ENCODE data around the gene BBC3. TPM values are rescaled to one million over a fixed set of nuclear protein-coding genes. Genes with fewer than 3 reads are reported as not detected.
A peak's percentile ranks its signal among the peaks of the same experiment; 100 is the strongest.

BBC3 gene
- total RNA-seq, 1 experiment from 2014 or later: 49.5 TPM

DNA sequence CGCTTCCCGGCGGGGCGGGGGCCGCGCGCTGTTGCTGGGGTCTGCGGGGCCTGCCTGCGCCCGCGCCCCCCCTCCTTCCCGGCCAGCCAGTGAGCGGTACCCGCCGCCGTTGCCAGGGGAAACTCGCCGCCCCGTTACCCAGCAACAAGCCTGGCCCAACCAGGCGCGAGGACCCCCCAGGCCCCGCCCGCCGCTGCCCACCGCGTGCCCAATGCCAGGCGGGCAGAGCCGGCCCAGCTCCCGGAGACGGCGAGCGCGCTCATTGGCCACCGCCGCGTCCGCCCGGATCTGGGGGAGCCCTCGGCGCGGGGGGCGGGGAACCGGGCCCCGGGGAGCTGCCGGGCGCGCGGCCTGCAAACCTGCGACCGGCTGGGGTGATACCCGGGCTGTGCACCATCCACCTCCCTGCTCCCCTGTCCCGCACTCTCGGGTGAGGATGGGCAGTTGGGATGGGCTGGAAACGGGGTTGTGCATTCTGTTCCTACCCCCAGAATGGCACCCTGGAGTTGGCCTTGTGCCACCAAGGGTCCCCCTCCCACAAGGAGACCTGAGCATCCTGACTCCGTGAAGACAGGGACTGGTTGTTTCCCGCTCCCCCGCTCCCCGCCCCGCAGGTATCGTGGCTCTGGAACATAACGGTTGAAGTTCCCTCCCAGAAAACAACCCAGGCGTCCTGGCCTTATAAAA, 8.8 kb upstream of the BBC3 start (continued):
- TF ChIP-seq, protein P1, sequence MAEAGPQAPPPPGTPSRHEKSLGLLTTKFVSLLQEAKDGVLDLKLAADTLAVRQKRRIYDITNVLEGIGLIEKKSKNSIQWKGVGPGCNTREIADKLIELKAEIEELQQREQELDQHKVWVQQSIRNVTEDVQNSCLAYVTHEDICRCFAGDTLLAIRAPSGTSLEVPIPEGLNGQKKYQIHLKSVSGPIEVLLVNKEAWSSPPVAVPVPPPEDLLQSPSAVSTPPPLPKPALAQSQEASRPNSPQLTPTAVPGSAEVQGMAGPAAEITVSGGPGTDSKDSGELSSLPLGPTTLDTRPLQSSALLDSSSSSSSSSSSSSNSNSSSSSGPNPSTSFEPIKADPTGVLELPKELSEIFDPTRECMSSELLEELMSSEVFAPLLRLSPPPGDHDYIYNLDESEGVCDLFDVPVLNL (CRISPR knock-in tag; IDR thresholded peaks at IDR 0.05; ENCODE audit: borderline replicate concordance, low read depth): 0 out of 2 replicates have a peak, but pooled peaks have one; percentile 44
- TF ChIP-seq SOX15 (CRISPR knock-in tag; IDR thresholded peaks at IDR 0.05) (no peak), E2F5 (CRISPR knock-in tag; IDR thresholded peaks at IDR 0.05) (no peak), ZNF121 (CRISPR knock-in tag; IDR thresholded peaks at IDR 0.05) (no peak), MLX (CRISPR knock-in tag; IDR thresholded peaks at IDR 0.05) (no peak), ZNF219 (CRISPR knock-in tag; IDR thresholded peaks at IDR 0.05; ENCODE audit: borderline replicate concordance) (no peak), ZNF232 (CRISPR knock-in tag; IDR thresholded peaks at IDR 0.05) (no peak), NR2C2 (CRISPR knock-in tag; IDR thresholded peaks at IDR 0.05) (no peak), MYBL2 (CRISPR knock-in tag; IDR thresholded peaks at IDR 0.05) (no peak), ETV6 (CRISPR knock-in tag; IDR thresholded peaks at IDR 0.05) (no peak), NR3C1 (CRISPR knock-in tag; conservative IDR thresholded peaks at IDR 0.05; ENCODE audit: low read depth) (no peak), TEAD4 (CRISPR knock-in tag; IDR thresholded peaks at IDR 0.05) (no peak), ZBTB21 (CRISPR knock-in tag; IDR thresholded peaks at IDR 0.05; ENCODE audit: borderline replicate concordance) (peak; percentile 60; the same call in 1 of the 2 replicates), ZNF512 (CRISPR knock-in tag; IDR thresholded peaks at IDR 0.05; ENCODE audit: borderline replicate concordance) (no peak), CREB1 (CRISPR knock-in tag; IDR thresholded peaks at IDR 0.05) (no peak), ZNF532 (CRISPR knock-in tag; IDR thresholded peaks at IDR 0.05; ENCODE audit: borderline replicate concordance) (no peak), SP1 (CRISPR knock-in tag; conservative IDR thresholded peaks at IDR 0.05) (peak; percentile 59; the same call in 1 of the 2 replicates)
- TF ChIP-seq, protein P2, sequence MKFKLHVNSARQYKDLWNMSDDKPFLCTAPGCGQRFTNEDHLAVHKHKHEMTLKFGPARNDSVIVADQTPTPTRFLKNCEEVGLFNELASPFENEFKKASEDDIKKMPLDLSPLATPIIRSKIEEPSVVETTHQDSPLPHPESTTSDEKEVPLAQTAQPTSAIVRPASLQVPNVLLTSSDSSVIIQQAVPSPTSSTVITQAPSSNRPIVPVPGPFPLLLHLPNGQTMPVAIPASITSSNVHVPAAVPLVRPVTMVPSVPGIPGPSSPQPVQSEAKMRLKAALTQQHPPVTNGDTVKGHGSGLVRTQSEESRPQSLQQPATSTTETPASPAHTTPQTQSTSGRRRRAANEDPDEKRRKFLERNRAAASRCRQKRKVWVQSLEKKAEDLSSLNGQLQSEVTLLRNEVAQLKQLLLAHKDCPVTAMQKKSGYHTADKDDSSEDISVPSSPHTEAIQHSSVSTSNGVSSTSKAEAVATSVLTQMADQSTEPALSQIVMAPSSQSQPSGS (CRISPR knock-in tag; IDR thresholded peaks at IDR 0.05; ENCODE audit: borderline replicate concordance, low read depth): no peak
- TF ChIP-seq, protein P3, sequence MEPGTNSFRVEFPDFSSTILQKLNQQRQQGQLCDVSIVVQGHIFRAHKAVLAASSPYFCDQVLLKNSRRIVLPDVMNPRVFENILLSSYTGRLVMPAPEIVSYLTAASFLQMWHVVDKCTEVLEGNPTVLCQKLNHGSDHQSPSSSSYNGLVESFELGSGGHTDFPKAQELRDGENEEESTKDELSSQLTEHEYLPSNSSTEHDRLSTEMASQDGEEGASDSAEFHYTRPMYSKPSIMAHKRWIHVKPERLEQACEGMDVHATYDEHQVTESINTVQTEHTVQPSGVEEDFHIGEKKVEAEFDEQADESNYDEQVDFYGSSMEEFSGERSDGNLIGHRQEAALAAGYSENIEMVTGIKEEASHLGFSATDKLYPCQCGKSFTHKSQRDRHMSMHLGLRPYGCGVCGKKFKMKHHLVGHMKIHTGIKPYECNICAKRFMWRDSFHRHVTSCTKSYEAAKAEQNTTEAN (CRISPR knock-in tag; IDR thresholded peaks at IDR 0.05): no peak
- TF ChIP-seq, protein P4, sequence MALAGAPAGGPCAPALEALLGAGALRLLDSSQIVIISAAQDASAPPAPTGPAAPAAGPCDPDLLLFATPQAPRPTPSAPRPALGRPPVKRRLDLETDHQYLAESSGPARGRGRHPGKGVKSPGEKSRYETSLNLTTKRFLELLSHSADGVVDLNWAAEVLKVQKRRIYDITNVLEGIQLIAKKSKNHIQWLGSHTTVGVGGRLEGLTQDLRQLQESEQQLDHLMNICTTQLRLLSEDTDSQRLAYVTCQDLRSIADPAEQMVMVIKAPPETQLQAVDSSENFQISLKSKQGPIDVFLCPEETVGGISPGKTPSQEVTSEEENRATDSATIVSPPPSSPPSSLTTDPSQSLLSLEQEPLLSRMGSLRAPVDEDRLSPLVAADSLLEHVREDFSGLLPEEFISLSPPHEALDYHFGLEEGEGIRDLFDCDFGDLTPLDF (CRISPR knock-in tag; IDR thresholded peaks at IDR 0.05): no peak
- TF ChIP-seq, protein P5, sequence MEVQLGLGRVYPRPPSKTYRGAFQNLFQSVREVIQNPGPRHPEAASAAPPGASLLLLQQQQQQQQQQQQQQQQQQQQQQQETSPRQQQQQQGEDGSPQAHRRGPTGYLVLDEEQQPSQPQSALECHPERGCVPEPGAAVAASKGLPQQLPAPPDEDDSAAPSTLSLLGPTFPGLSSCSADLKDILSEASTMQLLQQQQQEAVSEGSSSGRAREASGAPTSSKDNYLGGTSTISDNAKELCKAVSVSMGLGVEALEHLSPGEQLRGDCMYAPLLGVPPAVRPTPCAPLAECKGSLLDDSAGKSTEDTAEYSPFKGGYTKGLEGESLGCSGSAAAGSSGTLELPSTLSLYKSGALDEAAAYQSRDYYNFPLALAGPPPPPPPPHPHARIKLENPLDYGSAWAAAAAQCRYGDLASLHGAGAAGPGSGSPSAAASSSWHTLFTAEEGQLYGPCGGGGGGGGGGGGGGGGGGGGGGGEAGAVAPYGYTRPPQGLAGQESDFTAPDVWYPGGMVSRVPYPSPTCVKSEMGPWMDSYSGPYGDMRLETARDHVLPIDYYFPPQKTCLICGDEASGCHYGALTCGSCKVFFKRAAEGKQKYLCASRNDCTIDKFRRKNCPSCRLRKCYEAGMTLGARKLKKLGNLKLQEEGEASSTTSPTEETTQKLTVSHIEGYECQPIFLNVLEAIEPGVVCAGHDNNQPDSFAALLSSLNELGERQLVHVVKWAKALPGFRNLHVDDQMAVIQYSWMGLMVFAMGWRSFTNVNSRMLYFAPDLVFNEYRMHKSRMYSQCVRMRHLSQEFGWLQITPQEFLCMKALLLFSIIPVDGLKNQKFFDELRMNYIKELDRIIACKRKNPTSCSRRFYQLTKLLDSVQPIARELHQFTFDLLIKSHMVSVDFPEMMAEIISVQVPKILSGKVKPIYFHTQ (CRISPR knock-in tag; IDR thresholded peaks at IDR 0.05): no peak
- TF ChIP-seq, protein P6, sequence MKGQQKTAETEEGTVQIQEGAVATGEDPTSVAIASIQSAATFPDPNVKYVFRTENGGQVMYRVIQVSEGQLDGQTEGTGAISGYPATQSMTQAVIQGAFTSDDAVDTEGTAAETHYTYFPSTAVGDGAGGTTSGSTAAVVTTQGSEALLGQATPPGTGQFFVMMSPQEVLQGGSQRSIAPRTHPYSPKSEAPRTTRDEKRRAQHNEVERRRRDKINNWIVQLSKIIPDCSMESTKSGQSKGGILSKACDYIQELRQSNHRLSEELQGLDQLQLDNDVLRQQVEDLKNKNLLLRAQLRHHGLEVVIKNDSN (CRISPR knock-in tag; IDR thresholded peaks at IDR 0.05): no peak

Measured in WTC11 (cell line).